Mucosa of stomach (tissue), 1 donor: ENCODE results near the gene PIK3R6.

Experiments
- H3K27me3 ChIP-seq: one replicate; pipeline ENCODE4 v1.7.0; 2013; ENCODE audit warnings: mild to moderate bottlenecking, low read length; ENCODE audit not compliant: control insufficient read depth, insufficient read depth
- H3K36me3 ChIP-seq: one replicate; pipeline ENCODE4 v1.7.0; 2013; ENCODE audit warnings: low read length; ENCODE audit not compliant: control insufficient read depth, insufficient read depth
- H3K4me1 ChIP-seq: one replicate; pipeline ENCODE4 v1.7.0; 2013; ENCODE audit warnings: mild to moderate bottlenecking, low read length; ENCODE audit not compliant: control insufficient read depth, insufficient read depth
- H3K4me3 ChIP-seq: one replicate; pipeline ENCODE4 v1.7.0; 2013; ENCODE audit warnings: low read length
- H3K9ac ChIP-seq: one replicate; pipeline ENCODE4 v1.7.0; 2013; ENCODE audit warnings: mild to moderate bottlenecking, low read length, moderate library complexity
- H3K9me3 ChIP-seq: one replicate; pipeline ENCODE4 v1.7.0; 2013; ENCODE audit warnings: mild to moderate bottlenecking, low read length, moderate library complexity; ENCODE audit not compliant: control insufficient read depth
- donor health status: Pancreatic carcinoma.

The PIK3R6 gene

GRCh38 chr17:8851600-8851999 lies 15.9 kb downstream of the PIK3R6 start:
- H3K4me3 ChIP-seq = no peak overlapping the region
- no peak overlapping the region for H3K9ac ChIP-seq
- H3K27me3 ChIP-seq = no peaks in the 10 kb centered on the region
- no peaks in the 10 kb centered on the region for H3K9me3 ChIP-seq
- no peaks in the 10 kb centered on the region for H3K36me3 ChIP-seq
- peaks cover 8% of the 10 kb centered on the region for H3K4me1 ChIP-seq

- Histone ChIP-seq H3K27me3 (no peaks in the 10 kb centered on the region), H3K4me1 (peaks cover 8% of the 10 kb centered on the region), H3K4me3 (no peak overlapping the region), H3K36me3 (no peaks in the 10 kb centered on the region), H3K9me3 (no peaks in the 10 kb centered on the region), H3K9ac (no peak overlapping the region)
Observed at GRCh38 chr17:8849311-8850041, 18.0 kb downstream of the PIK3R6 start.

GRCh38 chr17:8847891-8848290 lies 19.6 kb downstream of the PIK3R6 start:
- Histone ChIP-seq H3K4me1 (peaks cover 8% of the 10 kb centered on the region), H3K4me3 (no peak overlapping the region), H3K9me3 (no peaks in the 10 kb centered on the region), H3K36me3 (no peaks in the 10 kb centered on the region), H3K9ac (no peak overlapping the region), H3K27me3 (no peaks in the 10 kb centered on the region)

- Histone ChIP-seq H3K27me3 (no peaks in the 10 kb centered on the region), H3K4me1 (peaks cover 8% of the 10 kb centered on the region), H3K36me3 (no peaks in the 10 kb centered on the region), H3K9ac (no peak overlapping the region), H3K4me3 (no peak overlapping the region), H3K9me3 (no peaks in the 10 kb centered on the region)
Observed at GRCh38 chr17:8846768-8847211, 20.7 kb downstream of the PIK3R6 start.

GRCh38 chr17:8844229-8845218 lies 22.9 kb downstream of the PIK3R6 start:
- no peaks in the 10 kb centered on the region for H3K9me3 ChIP-seq
- H3K4me1 ChIP-seq = peaks cover 8% of the 10 kb centered on the region
- no peak overlapping the region for H3K9ac ChIP-seq
- no peak overlapping the region for H3K4me3 ChIP-seq
- no peaks in the 10 kb centered on the region for H3K27me3 ChIP-seq
- H3K36me3 ChIP-seq = no peaks in the 10 kb centered on the region

GRCh38 chr17:8843344-8843743 lies 24.1 kb downstream of the PIK3R6 start:
- peaks cover 8% of the 10 kb centered on the region for H3K4me1 ChIP-seq
- H3K36me3 ChIP-seq = no peaks in the 10 kb centered on the region
- H3K9ac ChIP-seq = no peak overlapping the region
- H3K27me3 ChIP-seq = no peaks in the 10 kb centered on the region
- H3K9me3 ChIP-seq = no peaks in the 10 kb centered on the region
- no peak overlapping the region for H3K4me3 ChIP-seq

- no peak overlapping the region for H3K9ac ChIP-seq
- no peaks in the 10 kb centered on the region for H3K9me3 ChIP-seq
- peaks cover 2% of the 10 kb centered on the region for H3K4me1 ChIP-seq
- no peaks in the 10 kb centered on the region for H3K36me3 ChIP-seq
- H3K27me3 ChIP-seq = peaks cover 4% of the 10 kb centered on the region
- H3K4me3 ChIP-seq = no peak overlapping the region
Observed at GRCh38 chr17:8841844-8842243, 25.6 kb downstream of the PIK3R6 start.

- Histone ChIP-seq H3K4me3 (no peak overlapping the region), H3K9me3 (no peaks in the 10 kb centered on the region), H3K27me3 (peaks cover 4% of the 10 kb centered on the region), H3K36me3 (no peaks in the 10 kb centered on the region), H3K4me1 (no peaks in the 10 kb centered on the region), H3K9ac (no peak overlapping the region)
Observed at GRCh38 chr17:8839410-8839935, 28.0 kb downstream of the PIK3R6 start.

- no peaks in the 10 kb centered on the region for H3K4me1 ChIP-seq
- no peaks in the 10 kb centered on the region for H3K9me3 ChIP-seq
- no peak overlapping the region for H3K4me3 ChIP-seq
- no peak overlapping the region for H3K9ac ChIP-seq
- H3K36me3 ChIP-seq = no peaks in the 10 kb centered on the region
- H3K27me3 ChIP-seq = peaks cover 4% of the 10 kb centered on the region
Observed at GRCh38 chr17:8838551-8839095, 28.9 kb downstream of the PIK3R6 start.

- Histone ChIP-seq H3K4me1 (no peaks in the 10 kb centered on the region), H3K9me3 (no peaks in the 10 kb centered on the region), H3K27me3 (peaks cover 4% of the 10 kb centered on the region), H3K9ac (no peak overlapping the region), H3K4me3 (no peak overlapping the region), H3K36me3 (no peaks in the 10 kb centered on the region)
Observed at GRCh38 chr17:8837563-8838075, 29.9 kb downstream of the PIK3R6 start.

- Histone ChIP-seq H3K27me3 (peaks cover 4% of the 10 kb centered on the region), H3K36me3 (no peaks in the 10 kb centered on the region), H3K9me3 (no peaks in the 10 kb centered on the region), H3K4me3 (no peak overlapping the region), H3K9ac (no peak overlapping the region), H3K4me1 (no peaks in the 10 kb centered on the region)
Observed at GRCh38 chr17:8836821-8837562, 30.5 kb downstream of the PIK3R6 start.
